GM19240 (cell line): ENCODE data around the gene GARNL3.
A peak's percentile ranks its signal among the peaks of the same experiment; 100 is the strongest.

Experiments
- DNase-seq: peaks from one replicate; pipeline ENCODE4 v3.0.0; 2011; ENCODE audit warnings: low spot score; ENCODE audit not compliant: insufficient read length

Gene GARNL3

DNA sequence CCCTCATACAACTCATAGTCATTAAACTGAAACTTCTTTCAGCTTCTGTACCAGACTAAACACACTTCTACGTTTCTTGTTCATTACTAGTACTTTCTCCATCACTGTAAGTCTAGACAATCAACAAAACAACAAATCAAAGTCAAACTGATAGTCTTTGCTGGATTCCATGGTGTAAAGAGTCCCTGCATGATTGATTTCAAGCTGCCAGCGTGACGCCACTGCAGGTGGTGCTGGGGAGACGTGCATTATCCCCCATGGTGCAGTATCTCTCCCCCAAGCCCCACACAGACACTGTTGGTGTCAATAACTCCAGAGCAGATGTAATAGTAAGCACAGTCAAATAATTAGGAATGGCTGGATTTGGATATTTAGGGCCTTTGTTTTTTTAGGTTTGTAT, 121.7 kb downstream of the GARNL3 start:
- no peak for DNase-seq

DNA sequence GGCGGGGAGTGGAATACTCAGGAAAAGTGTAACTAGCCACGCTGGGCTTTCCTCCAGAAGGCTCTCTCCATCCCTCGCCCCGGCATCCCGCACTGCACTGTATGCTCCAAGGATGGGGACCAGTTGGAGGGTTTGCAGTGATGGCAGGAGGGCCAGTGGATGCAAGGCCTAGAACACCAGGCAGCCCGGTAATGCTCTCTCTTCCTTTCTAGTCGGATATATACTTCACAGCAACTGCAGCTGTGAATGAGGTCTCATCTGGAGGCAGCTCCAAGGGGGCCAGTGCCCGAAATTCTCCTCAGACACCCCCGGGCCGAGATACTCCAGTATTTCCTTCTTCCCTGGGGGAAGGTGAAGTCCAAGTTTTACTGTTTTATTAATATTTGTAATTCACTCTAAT, 122.4 kb downstream of the GARNL3 start:
- no peak for DNase-seq

DNA sequence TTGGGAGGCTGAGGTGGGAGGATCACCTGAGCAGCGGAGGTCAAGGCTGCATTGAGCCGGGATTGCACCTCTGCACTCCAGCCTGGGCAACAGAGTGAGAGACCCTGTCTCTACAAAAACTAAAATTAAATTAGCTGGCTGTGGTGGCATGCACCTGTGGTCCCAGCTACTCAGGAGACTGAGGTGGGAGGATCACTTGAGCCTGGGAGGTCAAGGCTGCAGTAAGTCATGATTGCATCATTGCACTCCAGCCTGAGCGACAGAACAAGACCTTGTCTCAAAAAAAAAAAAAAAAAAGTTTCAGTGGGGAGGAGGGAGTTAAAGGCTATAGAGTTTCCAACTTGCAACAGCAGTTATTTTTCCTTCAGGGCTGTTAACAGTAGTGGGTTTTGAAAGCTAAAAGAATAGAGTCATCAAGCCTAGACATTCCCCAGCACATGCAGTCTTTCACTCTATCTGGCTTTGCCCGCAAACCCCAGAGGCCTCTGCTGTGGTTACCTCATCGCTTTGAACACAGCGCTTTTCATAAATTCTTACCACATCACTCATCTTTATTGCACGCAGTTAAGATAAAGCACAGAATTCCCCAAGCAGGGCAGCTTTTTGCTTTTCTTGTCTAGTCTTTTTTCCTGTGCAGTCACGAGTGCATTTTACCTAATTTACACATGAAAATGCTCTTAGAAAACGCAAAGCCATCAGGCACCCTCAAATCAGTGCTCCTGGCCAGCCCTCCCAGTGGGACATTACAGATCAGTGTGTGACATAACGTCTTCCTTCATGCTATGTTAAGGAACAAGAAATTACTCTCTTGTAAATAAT, 123.7 kb downstream of the GARNL3 start:
- peak; percentile 26 for DNase-seq

DNA sequence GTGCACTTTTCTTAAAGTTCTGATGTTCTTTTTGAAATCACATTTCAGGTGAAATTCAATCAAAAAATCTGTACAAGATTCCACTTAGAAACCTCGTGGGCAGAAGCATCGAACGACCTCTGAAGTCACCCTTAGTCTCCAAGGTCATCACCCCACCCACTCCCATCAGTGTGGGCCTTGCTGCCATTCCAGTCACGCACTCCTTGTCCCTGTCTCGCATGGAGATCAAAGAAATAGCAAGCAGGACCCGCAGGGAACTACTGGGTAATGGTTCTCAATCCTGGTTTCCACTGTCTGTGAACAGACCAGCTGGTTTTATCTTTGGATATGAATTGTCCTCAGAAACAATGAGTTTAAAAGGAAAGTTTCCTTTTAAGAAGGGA, 124.3 kb downstream of the GARNL3 start:
- DNase-seq = no peak

DNA sequence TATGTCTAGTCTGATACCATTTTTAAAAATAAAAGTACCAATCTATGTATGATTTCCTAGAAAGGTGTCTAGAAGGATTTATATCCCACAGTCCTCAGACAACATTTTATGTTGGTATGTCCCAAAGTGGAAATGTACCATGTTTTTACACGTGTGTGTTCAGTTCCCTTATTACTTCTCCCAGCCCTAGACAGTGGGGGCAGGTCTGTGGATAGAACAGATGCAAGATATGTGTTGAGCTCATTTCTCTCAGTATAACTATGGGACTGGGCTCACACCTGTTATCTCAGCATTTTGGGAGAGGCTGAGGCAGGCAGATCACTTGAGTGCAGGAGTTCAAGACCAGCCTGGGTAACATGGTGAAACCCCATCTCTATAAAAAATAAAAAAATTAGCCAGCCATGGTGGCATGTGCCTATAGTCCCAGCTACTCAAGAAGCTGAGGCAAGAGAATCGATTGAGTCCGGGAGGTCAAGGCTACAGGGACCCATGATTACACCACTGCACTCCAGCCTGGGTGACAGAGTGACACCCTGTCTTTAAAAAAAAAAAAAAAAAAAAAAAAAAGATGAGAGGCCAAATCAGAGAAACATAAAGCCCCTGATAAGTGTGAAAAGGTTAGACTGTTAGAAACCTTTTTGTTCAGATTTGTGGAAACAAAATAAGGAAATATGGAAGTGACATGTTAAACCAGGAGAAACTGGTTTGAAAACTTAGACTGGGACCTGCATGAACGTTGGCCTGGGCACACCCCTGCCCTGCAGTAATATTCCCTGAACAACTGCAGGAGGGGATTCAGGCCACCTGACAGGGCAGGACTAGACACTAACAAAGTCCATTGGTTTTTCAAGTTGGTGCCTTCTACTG, 125.0 kb downstream of the GARNL3 start:
- DNase-seq = no peak

DNA sequence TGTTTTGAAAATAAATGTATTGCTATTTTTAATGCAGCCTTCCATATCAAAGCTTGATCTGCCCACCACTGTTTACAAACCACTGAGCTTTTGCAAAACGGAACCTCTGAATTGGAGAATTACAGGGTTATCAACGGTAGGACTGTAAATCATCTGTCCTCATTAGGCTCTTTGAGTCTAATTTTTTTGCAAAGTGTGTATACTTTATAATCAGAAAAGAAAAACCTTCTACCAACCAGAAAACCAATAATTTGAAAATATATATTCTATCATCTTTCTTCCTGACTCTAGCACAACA, 125.6 kb downstream of the GARNL3 start:
- DNase-seq = no peak

DNA sequence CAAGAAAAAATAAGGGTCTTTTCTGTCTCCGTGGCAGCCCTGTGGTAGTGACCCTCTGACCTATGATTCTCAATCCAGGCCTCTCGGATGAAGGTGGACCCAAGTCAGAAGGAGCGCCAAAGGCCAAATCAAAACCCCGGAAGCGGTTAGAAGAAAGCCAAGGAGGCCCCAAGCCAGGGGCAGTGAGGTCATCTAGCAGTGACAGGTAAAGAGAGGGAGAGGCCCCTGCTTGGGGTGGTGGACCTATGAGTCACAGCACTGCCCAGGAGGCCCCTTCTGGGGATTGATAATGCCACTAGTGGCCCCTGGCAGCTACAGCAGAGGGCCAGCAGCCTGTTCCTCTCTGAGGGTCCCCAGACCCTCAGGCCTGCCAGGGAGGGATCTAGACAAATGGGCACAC, 126.0 kb downstream of the GARNL3 start:
- DNase-seq = no peak

DNA sequence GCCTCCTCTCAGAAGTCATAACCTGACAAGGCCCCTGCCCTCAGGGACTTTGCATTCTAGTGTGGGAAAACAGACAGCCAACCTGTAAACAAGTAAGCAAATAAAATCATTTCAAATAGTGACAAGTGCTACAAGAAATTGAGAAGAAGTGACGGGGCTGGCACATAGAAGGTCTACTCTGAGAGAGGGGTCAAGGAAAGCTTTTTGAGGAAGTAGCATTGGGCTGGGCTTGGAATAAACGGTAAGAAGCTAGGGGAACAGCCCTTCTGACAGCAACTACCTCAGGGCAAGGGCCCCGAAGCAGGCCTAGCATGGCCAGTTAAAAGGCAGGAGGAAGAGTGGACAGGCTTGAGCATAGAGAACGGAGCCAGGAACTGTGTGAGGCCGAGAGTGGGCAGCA, 127.6 kb downstream of the GARNL3 start:
- DNase-seq = no peak

DNA sequence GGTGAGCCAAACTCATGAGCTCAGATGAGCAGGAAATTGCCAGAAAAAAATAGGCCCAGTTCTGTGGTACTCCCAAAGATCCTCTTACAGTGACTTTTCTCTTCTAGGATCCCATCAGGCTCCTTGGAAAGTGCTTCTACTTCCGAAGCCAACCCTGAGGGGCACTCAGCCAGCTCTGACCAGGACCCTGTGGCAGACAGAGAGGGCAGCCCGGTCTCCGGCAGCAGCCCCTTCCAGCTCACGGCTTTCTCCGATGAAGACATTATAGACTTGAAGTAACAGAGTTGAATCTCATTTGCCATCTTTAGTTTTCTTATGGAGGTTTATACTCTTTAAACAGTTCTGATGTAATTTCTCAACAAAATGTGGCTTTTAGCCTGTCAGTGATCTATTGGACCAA, 128.4 kb downstream of the GARNL3 start:
- DNase-seq = no peak

DNA sequence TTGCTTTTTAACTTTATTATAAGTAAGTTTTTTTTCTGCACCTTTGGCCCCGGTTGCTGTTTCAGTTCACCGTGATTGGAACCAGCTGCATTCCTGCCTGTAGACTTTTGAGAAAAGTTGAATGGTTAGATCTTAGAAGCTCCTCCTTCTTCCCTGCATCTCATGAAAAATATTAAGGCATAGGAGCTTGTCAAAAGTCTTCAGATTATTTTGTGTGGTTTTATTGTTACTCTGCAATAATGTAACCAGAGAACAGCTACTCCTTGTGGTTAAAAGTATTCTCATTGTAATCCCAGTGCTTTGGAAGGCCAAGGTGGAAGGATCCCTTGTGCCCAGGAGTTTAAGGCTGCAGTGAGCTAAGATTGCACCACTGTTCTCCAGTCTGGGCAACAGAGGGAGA, 129.1 kb downstream of the GARNL3 start:
- no peak for DNase-seq

DNA sequence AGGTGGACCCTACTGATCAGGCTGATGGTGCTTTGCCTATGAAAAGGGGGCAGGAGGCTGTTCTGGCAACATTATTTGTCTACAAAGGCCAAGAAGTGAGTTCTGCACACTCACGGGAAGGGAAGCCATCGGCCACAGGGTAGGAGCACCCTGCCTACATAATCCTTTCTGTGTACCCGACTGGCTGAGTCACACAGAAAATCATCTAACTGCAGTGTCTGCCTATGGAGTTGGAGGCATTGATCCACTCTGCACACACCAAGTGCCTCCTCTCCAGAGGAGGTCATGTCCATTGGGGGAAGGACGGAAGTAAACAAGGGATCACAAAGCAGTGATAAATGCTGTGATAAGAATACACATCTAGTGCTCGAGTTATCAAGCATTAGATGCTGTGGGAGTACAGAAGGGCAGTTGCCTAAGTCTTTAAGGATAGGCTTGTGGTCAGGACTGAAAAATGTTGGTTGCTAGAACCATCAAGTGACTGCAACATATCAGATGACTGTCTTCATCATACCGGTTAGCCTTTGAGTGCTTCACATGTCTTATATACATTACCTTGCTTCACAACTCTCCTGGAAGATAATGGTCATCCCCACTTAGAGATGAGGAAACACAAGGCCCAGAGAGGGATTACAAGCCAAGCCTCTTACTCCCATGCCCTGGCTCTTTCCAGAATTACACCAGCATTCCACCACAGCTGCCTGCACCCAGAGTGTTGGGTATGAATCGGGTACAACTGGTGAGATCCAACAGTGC, 131.1 kb downstream of the GARNL3 start:
- DNase-seq = no peak

DNA sequence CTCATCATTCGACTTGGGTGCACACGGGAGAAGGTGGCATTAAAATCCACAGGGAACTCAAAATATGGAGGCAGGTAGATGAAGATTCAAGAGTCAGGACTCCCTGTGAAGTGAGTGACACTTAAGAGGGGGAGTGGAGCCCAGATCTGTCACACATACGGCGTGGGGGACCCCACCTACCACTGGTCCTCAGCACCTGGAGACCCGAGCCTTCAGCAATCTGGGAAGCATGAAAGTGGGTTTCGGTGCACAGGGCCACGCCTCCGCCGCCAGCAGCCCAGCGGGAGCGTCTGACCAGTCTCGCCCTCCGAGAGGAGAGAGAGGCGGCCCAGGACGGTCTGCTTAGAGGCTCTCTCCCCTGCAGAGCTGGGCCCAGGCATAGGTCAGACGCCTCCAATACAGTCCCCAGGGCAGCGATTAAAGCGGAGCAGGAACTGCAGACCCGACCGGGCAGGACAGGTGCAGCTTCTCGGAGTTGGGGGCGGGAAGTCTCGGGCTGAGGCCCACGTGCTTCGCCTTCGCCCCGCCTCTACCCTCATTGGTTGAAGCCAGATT, 131.8 kb downstream of the GARNL3 start:
- no peak for DNase-seq

DNA sequence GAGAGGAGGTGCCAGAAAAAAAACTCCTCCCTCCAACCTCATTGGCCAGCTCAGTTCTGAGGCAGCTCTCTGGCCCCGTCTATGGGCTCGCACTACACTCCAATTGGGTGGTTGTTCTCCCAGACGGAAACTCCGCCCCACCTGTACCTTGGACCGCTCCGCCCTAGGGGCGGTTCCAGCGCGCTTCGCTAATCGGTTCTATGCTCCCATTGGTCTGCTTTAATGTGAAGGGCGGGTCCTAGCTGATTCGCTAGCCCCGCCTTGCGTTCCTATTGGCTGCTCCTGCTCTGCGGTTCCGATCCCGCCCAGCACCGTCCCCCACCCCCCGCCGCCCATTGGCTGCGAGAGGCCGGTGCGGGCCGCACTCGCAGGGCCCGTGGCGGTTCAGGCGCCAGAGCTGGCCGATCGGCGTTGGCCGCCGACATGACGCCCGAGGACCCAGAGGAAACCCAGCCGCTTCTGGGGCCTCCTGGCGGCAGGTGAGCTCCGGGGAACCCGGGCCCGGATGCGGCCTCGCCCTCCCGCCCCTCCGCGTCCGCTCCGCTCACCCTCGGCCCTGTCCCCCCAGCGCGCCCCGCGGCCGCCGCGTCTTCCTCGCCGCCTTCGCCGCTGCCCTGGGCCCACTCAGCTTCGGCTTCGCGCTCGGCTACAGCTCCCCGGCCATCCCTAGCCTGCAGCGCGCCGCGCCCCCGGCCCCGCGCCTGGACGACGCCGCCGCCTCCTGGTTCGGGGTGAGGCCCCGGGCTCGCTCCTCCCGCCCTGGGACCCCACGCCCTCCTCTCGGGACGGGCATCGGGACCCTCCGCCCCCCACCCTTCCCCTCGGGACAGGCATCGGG, 132.5 kb downstream of the GARNL3 start, which contains the start of gene SLC2A8:
TSS of gene SLC2A8 (plus strand) at position 362 of the 838 bp plus-strand sequence. CDS start at position 424, 62 bp downstream.
- DNase-seq = peak; percentile 82

DNA sequence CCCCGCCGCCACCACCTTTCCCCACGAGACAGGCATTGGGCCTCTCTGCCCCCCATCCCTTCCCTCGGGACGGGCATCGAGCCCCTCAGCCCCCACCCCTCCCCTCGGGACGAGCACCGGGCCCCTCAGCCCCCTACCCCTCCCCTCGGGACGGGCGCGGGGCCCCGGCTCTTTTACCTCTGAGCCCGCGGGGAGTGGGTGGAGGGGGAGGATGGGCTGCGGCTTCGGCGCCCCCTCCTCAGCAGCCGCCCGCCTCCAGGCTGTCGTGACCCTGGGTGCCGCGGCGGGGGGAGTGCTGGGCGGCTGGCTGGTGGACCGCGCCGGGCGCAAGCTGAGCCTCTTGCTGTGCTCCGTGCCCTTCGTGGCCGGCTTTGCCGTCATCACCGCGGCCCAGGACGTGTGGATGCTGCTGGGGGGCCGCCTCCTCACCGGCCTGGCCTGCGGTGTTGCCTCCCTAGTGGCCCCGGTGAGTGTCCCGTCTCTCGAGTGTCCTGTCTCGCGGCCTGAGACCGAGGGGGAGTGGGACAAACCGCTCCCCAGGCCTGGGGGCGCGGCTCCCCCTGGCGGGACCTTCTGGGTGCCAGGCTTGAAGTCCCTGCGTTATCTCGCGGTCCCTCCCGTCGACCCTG, 133.2 kb downstream of the GARNL3 start:
- no peak for DNase-seq

DNA sequence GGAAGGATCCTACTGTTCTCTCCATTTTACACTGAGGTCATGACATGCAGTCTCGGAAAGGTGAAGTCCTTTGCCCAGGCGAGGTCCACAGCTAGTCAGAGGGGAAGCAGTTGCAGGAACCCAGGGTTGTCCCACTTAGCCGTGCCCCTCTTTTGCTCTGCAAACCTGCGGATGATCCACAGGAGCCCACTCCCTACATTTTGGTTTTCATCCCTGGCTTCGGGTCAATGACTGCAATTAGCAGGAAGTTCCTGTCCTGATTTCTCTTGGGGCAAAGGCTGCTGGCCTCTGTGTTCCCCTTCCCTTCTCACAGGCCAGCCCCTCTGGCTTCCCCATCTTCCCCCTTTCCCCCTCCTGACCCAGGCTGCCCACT, 133.7 kb downstream of the GARNL3 start:
- no peak for DNase-seq

DNA sequence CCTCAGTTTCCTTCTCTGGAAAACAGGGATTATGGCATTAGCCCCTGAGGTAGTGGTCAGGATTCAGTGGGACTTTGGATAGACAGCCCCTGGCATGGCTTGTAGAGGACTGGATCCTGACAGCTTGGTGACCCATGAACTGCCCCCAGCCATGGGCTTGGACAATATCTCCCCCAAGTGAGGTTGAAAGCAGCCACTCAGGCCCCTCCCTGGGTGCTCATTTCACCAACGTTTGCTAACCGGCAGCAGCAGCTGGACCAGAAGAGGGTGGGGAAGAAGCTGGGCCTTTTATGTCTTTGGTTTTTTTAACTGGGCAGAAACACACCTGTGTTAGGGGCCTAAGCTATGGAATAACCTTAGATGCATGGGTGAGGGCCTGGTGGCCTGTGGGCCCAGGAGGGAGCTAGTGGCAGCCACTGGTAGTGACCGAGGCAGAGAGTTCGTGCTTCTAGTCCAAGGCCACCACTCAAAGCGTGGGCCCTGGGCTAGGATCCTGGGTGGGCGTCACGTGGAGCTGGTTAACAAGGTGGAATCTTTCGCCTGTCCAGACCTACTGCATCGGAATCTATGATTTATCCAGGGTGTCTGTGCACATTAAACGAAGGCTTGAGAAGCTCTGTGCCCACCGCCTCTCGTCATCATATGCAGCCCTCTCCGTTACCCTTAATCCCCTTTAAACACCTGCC, 134.3 kb downstream of the GARNL3 start:
- DNase-seq = no peak

DNA sequence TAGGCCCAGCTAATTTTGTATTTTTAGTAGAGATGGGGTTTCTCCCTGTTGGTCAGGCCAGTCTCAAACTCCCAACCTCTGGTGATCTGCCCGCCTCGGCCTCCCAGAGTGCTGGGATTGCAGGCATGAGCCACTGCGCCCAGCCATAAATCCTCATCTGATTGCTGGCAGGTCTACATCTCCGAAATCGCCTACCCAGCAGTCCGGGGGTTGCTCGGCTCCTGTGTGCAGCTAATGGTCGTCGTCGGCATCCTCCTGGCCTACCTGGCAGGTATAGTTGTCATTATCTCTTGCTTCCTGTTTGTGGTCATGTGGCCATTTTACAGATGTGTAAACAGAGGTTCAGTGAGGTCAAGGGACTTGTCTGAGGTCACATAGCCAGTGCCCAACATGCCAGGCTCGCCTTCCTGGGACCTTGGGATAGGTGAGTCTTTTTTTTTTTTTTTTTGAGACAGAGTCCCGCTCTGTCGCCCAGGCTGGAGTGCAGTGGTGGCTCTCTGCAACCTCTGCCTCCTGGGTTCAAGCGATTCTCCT, 135.2 kb downstream of the GARNL3 start:
- no peak for DNase-seq

DNA sequence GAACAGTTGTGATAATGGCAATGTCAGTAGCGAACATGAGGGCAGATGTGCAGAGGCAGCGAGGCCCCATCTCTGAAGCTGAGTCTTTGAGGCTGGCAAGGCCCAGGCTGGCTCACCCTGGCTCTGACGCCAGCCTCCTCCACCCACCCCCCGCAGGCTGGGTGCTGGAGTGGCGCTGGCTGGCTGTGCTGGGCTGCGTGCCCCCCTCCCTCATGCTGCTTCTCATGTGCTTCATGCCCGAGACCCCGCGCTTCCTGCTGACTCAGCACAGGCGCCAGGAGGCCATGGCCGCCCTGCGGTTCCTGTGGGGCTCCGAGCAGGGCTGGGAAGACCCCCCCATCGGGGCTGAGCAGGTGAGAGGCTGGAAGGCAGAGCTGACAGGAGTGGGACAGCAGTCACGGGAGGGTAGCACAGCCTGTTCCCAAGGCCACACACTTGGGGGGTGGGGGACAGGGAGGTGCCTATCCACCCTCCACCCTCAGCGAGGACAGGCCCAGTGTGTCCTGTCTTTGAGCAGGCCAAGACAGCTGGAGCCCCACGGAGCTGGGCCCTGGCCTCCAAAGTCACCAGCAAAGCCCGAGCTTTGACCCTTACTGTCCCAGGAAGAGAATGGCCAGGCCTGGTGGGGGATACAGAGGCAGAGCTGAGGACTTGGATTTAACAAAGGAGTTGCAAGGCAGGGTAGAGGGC, 138.0 kb downstream of the GARNL3 start:
- DNase-seq = no peak
